Chondrocyte (in vitro differentiated cells): Measurements from ENCODE around the gene C6orf52. TPM values are rescaled to one million over a fixed set of nuclear protein-coding genes. Genes with fewer than 3 reads are reported as not detected.

Experiments
- DNase-seq: peaks from one replicate; pipeline ENCODE4 v3.0.0; 2021; ENCODE audit warnings: mixed read lengths, low spot score
- H3K27ac Mint-ChIP-seq: one replicate; pipeline ENCODE4 v1.8.0; 2021; ENCODE audit warnings: mild to moderate bottlenecking, moderate library complexity, mixed read lengths; ENCODE audit not compliant: unreplicated experiment
- H3K27me3 Mint-ChIP-seq: 2 replicates; pipeline ENCODE4 v1.8.0; 2021; ENCODE audit warnings: low read depth, mixed read lengths
- H3K36me3 Mint-ChIP-seq: 2 replicates; pipeline ENCODE4 v1.8.0; 2021; ENCODE audit warnings: low read depth, mixed read lengths
- H3K4me1 Mint-ChIP-seq: 2 replicates; pipeline ENCODE4 v1.8.0; 2021; ENCODE audit warnings: low read depth, mild to moderate bottlenecking, mixed read lengths
- H3K4me3 Mint-ChIP-seq: one replicate; pipeline ENCODE4 v1.8.0; 2021; ENCODE audit warnings: mild to moderate bottlenecking, moderate library complexity, mixed read lengths; ENCODE audit not compliant: unreplicated experiment
- H3K9me3 Mint-ChIP-seq: 2 replicates; pipeline ENCODE4 v1.8.0; 2021; ENCODE audit warnings: low read depth, mixed read lengths
- total RNA-seq: library from RNA; stranded (reverse); gene quantifications from 3 replicates; pipeline ENCODE4 v1.2.1, GENCODE V29; 2021
- TF ChIP-seq, protein P1 (sequence below): fragments of 200-600 bp; sonication (generic); IDR thresholded peaks from 2 replicates; pipeline ENCODE4 v1.5.0; 2021; ENCODE audit warnings: antibody characterized with exemption, mild to moderate bottlenecking, moderate library complexity

The C6orf52 gene
- total RNA-seq, 1 donor from 2014 or later = 0.97 TPM

DNA sequence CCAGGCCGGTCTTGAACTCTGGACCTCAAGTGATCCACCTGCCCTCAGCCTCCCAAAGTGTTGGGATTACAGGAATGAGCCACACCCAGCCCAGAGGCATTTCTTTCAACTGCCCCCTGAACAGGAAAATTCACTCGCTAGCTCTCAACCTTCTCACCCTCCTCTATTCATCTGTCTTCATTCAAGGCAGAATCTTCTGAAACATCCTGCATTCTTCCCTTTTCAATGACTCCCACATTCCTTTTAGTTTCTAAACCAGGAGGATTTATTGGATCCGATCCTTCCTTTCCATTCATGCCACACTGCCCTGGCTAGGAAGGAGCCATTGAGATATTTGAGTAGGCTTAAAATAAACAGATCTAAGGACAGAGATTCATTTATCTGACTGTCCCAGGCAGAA lies 52.9 kb downstream of the C6orf52 start:
- no peak overlapping the region for H3K27ac Mint-ChIP-seq

DNA sequence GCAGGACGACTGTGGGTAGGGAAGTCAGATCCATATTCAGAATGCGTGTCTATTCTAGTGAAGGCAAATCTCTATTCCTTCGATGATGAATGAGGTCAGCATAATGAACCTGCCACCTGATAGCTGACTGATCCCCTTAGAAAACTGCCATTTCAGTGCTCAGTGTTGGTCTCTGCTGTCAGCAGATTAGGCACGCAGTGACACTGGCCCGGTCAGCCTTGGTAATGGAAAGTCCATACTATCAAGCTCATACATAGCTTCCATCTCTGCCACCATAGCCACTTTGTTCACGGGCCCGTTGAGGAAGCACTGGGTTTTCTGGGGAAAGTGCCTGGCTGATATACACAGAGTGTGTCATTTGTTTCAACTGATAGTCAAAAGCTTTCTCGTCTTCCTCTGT lies 54.0 kb downstream of the C6orf52 start:
- no peak overlapping the region for H3K27ac Mint-ChIP-seq
- H3K4me3 Mint-ChIP-seq = no peak overlapping the region
- H3K4me1 Mint-ChIP-seq = no peaks in the 10 kb centered on the region
- TF ChIP-seq, protein P1, sequence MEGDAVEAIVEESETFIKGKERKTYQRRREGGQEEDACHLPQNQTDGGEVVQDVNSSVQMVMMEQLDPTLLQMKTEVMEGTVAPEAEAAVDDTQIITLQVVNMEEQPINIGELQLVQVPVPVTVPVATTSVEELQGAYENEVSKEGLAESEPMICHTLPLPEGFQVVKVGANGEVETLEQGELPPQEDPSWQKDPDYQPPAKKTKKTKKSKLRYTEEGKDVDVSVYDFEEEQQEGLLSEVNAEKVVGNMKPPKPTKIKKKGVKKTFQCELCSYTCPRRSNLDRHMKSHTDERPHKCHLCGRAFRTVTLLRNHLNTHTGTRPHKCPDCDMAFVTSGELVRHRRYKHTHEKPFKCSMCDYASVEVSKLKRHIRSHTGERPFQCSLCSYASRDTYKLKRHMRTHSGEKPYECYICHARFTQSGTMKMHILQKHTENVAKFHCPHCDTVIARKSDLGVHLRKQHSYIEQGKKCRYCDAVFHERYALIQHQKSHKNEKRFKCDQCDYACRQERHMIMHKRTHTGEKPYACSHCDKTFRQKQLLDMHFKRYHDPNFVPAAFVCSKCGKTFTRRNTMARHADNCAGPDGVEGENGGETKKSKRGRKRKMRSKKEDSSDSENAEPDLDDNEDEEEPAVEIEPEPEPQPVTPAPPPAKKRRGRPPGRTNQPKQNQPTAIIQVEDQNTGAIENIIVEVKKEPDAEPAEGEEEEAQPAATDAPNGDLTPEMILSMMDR = no peak
- no peak for DNase-seq
- H3K9me3 Mint-ChIP-seq = peaks cover 14% of the 10 kb centered on the region
- H3K27me3 Mint-ChIP-seq = peaks cover 9% of the 10 kb centered on the region
- H3K36me3 Mint-ChIP-seq = peaks cover 1% of the 10 kb centered on the region

More for the DNA sequence above, 52.9 kb downstream of the C6orf52 start:
- H3K9me3 Mint-ChIP-seq = peaks cover 14% of the 10 kb centered on the region
- peaks cover 1% of the 10 kb centered on the region for H3K36me3 Mint-ChIP-seq
- no peak for DNase-seq
- TF ChIP-seq, protein P1 = no peak
- H3K4me3 Mint-ChIP-seq = no peak overlapping the region
- H3K4me1 Mint-ChIP-seq = no peaks in the 10 kb centered on the region
- peaks cover 9% of the 10 kb centered on the region for H3K27me3 Mint-ChIP-seq

DNA sequence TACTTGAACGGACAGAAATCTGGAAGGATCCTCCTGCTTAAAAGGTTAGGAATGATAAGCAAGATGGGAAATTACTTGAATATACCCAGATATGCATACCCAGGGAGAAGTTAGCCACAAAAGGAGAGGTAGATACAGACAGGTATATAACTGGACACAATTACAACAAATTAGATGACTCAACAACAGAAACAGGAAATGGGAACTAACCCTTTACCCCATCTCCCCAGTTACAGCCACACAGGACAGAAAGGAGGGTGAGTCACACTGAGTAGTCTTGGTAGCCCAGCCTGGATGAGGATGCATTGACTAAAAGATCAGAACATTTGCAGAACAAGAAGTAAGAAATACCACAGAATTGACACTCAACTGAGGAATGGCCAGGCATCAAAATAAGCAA lies 61.2 kb downstream of the C6orf52 start:
- Mint-ChIP-seq H3K9me3 (peaks cover 5% of the 10 kb centered on the region), H3K27ac (no peak overlapping the region), H3K4me3 (no peak overlapping the region), H3K27me3 (peaks cover 4% of the 10 kb centered on the region), H3K4me1 (peaks cover 5% of the 10 kb centered on the region), H3K36me3 (peaks cover 1% of the 10 kb centered on the region)
- DNase-seq = no peak
- TF ChIP-seq, protein P1 = no peak

DNA sequence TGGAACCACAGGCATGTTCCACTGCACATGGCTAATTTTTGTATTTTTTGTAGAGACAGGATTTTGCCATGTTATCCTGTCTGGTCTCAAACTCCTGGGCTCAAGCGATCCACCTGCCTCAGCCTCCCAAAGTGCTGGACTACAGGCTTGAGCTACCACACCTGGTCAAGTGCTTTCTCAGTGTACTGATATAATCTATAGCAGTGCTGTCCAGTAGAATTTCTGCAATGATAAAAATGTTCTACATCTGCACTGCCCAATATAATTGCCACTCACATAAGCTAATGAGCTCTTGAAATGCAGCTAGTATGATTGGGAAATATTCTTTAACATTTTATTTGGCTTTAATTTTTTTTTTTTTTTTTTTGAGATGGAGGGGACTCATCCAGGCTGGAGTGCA lies 64.2 kb downstream of the C6orf52 start:
- H3K4me3 Mint-ChIP-seq = no peak overlapping the region

DNA sequence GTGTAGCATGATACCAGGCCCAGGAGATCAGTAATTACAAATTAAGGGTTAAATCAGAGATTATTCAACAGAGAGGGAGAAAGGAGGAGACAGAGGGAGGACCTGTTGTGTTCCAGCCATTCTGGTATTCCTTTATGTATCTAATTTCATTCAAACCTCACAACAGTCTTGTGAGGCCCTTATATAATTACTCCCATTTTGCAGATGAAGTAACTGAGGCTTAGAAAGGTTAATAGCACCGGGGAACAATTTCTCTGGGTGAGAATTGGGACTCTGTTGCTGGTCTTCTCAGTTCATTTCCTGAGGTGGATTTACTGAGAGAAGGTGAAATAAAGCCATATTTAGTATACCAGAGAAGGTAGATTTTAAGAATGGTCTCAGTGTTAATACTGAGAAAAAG lies 66.6 kb downstream of the C6orf52 start:
- H3K27me3 Mint-ChIP-seq = peaks cover 4% of the 10 kb centered on the region
- DNase-seq = no peak
- TF ChIP-seq, protein P1 = no peak
- H3K9me3 Mint-ChIP-seq = no peaks in the 10 kb centered on the region
- no peaks in the 10 kb centered on the region for H3K36me3 Mint-ChIP-seq
- H3K27ac Mint-ChIP-seq = no peak overlapping the region
- H3K4me3 Mint-ChIP-seq = no peak overlapping the region
- H3K4me1 Mint-ChIP-seq = no peaks in the 10 kb centered on the region

More for the DNA sequence above, 64.2 kb downstream of the C6orf52 start:
- no peaks in the 10 kb centered on the region for H3K36me3 Mint-ChIP-seq
- peaks cover 4% of the 10 kb centered on the region for H3K27me3 Mint-ChIP-seq
- H3K27ac Mint-ChIP-seq = no peak overlapping the region
- TF ChIP-seq, protein P1 = no peak
- H3K9me3 Mint-ChIP-seq = no peaks in the 10 kb centered on the region
- DNase-seq = no peak
- peaks cover 5% of the 10 kb centered on the region for H3K4me1 Mint-ChIP-seq
